Activated CD4-positive, alpha-beta T cell treated with anti-CD3 and anti-CD28 coated beads, Interleukin-2, amount 10 ng/mL, durations not matched to agents 24 days and 14 days (primary cell): ENCODE measurements around the gene KRTAP10-6. TPM values are rescaled to one million over a fixed set of nuclear protein-coding genes. Genes with fewer than 3 reads are reported as not detected.
"Not testable (repeated sequence)": the region's sequence is repeated elsewhere in the genome, so short reads cannot be mapped to it uniquely, and the experiment has no call there.

Experiments
- DNase-seq: peaks from one replicate; pipeline ENCODE4 v3.0.0; 2022
- H3K27ac Mint-ChIP-seq: one replicate; pipeline ENCODE4 v1.8.0; 2022; ENCODE audit warnings: mild to moderate bottlenecking, mixed read lengths
- H3K27me3 Mint-ChIP-seq: one replicate; pipeline ENCODE4 v1.8.0; 2022; ENCODE audit warnings: mixed read lengths
- H3K36me3 Mint-ChIP-seq: one replicate; pipeline ENCODE4 v1.8.0; 2022; ENCODE audit warnings: low read depth, mild to moderate bottlenecking, mixed read lengths
- H3K4me1 Mint-ChIP-seq: one replicate; pipeline ENCODE4 v1.8.0; 2021; ENCODE audit warnings: mixed read lengths
- H3K4me3 Mint-ChIP-seq: one replicate; pipeline ENCODE4 v1.8.0; 2022; ENCODE audit warnings: mild to moderate bottlenecking, moderate library complexity, mixed read lengths
- H3K9me3 Mint-ChIP-seq: one replicate; pipeline ENCODE4 v1.8.0; 2021; ENCODE audit warnings: mixed read lengths
- intact Hi-C: fragments of 100-400 bp; cut with micrococcal nuclease; formaldehyde crosslinking; loops from one replicate; pipeline ENCODE4 v1.15.1; 2023
- total RNA-seq: library from RNA; stranded (reverse); gene quantifications from 2 replicates; pipeline ENCODE4 v1.2.3, GENCODE V29; 2022

The KRTAP10-6 gene
- total RNA-seq, 1 donor from 2014 or later, result not detected

DNA sequence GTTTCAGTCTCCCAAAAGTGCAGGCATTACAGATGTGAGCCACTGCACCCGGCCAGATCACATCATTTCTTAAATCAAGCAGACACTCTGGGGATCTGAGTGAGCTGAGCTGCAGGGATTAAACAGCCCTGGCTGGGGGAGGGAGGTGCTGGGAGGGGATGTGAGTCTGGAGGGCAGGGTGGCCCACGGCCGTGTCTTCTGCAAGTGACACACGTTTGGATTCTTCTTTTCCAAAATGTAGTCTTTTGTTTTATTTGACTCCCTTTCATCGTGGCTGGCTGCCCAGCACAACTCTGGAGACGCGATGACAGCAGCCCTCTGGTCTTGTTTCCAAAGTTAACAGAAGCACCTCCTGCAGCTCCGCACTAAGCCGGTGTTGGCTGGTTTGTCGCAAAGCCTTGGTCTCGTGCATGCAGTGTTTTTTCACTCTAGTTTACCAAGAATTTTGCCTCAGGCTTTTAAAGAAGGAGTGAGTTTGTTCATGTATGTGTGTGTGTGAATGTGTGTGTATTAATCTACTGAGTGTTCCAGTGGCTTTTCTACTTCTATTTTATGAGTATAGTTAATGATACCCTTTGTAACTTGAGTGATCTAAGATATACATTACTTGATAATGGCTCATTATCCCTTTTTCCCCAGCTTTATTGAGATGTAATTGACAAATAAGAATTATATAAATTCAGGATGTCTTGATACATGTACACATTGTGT is 9.1 kb downstream of the KRTAP10-6 start:
- DNase-seq, result no peak
- Mint-ChIP-seq H3K36me3 (peaks cover 7% of the 10 kb centered on the region), H3K4me1 (peaks cover 5% of the 10 kb centered on the region), H3K27me3 (peaks cover 30% of the 10 kb centered on the region), H3K27ac (no peak overlapping the region), H3K4me3 (no peak overlapping the region), H3K9me3 (peaks cover 11% of the 10 kb centered on the region)
- intact Hi-C loops, result no loop called here

DNA sequence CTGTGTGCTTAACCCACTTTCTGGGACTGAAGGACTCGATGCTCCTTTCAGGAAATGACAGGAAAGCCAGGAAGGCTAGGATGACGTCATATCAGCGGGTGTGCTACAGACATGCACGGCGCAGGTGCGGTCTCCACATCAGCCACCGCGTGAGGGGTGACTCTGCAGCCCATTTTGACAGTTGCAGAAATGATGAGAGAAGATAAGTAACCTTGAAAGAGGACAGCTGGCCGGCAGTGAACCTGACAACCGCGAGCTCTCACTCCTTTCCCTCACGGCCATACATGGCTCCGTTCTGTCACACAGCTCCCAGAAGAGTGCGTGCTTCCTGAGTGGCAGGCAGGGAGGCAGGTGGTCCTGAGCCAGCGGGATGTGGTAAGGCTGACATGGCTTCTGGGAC is 10.2 kb downstream of the KRTAP10-6 start:
- H3K27ac Mint-ChIP-seq, result no peak overlapping the region
- peaks cover 5% of the 10 kb centered on the region for H3K4me1 Mint-ChIP-seq
- intact Hi-C loops, result no loop called here
- no peak for DNase-seq
- H3K27me3 Mint-ChIP-seq, result peaks cover 18% of the 10 kb centered on the region
- peaks cover 19% of the 10 kb centered on the region for H3K9me3 Mint-ChIP-seq
- H3K4me3 Mint-ChIP-seq, result no peak overlapping the region
- peaks cover 10% of the 10 kb centered on the region for H3K36me3 Mint-ChIP-seq

DNA sequence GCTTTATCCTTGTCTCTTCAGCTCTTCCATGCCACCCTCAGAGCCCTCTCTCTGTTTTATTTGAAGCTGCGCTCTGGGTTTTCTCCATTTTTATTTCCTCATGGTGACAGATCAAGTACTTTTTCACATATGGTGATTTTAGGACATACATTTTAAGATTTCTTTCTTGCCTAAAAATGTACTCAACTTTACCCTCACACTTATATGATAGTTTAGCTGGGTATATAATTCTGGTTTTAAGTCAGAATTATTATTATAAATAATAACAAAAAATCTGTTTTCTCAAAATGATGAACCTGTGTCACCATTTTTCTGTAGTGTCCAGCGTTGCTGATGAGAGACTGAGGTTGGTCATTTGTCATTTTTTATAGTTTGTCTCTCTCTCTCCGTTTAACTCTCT is 11.1 kb downstream of the KRTAP10-6 start:
- intact Hi-C loops, result no loop called here
- no peak overlapping the region for H3K27ac Mint-ChIP-seq
- H3K9me3 Mint-ChIP-seq, result peaks cover 16% of the 10 kb centered on the region
- H3K4me3 Mint-ChIP-seq, result no peak overlapping the region
- DNase-seq, result no peak
- H3K27me3 Mint-ChIP-seq, result peaks cover 10% of the 10 kb centered on the region
- H3K36me3 Mint-ChIP-seq, result peaks cover 10% of the 10 kb centered on the region
- peaks cover 5% of the 10 kb centered on the region for H3K4me1 Mint-ChIP-seq

DNA sequence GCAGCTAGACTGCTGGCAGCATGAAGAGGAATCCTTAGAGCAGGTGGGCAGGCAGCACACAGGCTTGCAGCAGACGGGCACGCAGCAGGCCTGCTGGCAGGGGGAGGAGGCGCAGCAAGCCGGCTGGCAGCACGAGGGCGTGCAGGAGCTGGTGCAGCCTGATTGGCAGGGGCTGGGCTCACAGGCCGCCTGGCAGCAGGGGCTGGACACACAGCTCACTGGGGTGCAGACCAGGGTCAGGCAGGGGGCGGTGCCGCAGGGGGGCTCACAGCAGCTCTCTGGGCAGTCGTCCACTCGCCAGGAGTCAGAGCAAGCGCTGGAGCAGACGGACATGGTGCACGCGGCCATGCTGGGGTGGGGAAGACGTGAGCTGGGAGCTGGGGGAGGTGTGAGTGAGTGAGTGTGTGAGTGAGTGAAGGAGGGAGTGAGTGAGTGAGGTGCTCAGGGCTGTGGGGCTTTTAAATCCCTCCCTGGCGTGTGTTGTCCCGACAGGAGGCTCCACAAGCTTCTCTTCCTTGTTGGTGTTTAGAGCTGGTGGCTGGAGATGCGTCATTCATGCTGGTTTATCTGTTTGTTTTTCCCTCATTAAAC is 12.0 kb downstream of the KRTAP10-6 start, which contains the start of gene KRTAP10-5:
Gene KRTAP10-5 (minus strand): TSS at position 374 of the 591 bp plus-strand sequence. CDS start 26 bp downstream, at position 348.
- H3K4me1 Mint-ChIP-seq, H3K27me3 Mint-ChIP-seq, DNase-seq, H3K27ac Mint-ChIP-seq, H3K4me3 Mint-ChIP-seq, intact Hi-C loops: not testable (repeated sequence)
- Mint-ChIP-seq H3K36me3 (peaks cover 10% of the 10 kb centered on the region), H3K9me3 (peaks cover 21% of the 10 kb centered on the region)

DNA sequence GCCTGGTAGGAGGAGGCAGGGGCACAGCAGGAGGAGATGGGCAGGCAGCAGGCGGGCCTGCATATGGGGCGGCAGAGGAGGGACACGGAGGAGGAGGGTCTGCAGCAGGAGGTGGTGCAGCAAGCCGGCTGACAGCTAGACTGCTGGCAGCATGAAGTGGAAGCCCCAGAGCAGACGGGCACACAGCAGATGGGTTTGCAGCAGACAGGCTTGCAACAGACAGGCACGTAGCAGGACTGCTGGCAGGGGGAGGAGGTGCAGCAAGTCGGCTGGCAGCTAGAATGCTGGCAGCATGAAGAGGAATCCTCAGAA is 12.5 kb downstream of the KRTAP10-6 start:
- DNase-seq, result no peak
- peaks cover 10% of the 10 kb centered on the region for H3K36me3 Mint-ChIP-seq
- H3K4me3 Mint-ChIP-seq, result no peak overlapping the region
- peaks cover 21% of the 10 kb centered on the region for H3K9me3 Mint-ChIP-seq
- intact Hi-C loops, result no loop called here
- H3K27ac Mint-ChIP-seq, result no peak overlapping the region
- H3K27me3 Mint-ChIP-seq, result peaks cover 3% of the 10 kb centered on the region
- H3K4me1 Mint-ChIP-seq, result peaks cover 5% of the 10 kb centered on the region

DNA sequence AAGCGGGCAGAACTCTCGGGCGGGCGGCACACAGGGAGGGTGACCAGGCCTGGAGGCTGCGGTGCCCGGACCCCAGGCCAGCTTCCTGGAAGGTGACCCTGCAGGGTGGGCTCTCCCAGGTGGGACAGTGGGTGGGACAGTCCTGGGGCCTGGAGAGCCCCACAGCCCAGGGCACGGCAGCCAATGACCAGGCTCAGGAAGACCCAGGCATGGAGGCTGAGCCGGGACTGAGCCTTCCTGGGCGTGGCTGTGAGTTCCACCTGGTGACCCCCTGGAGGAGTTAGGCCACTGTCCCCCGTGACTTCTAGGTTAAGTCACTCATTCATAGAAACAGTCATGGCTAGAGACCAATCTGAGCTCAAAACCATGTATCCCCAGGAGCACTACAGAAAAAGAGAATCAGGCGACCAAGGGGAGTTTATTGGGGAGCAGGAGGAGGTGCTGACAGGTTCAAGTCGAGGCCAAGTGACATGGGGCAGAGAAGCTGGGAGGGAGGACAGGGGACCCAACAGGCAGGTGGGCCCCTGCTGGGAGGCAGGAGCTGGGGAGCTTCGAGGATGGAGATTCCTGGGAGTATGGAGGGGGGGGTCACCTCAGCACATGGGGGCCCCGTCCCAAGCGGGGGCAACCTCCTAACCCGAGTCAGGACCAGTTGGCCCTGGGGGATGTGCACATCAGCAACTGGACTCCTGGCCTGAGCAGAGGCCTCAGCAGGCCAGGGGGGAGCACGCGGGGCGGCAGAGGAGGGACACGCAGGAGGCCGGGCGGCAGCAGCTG is 13.1 kb downstream of the KRTAP10-6 start:
- H3K36me3 Mint-ChIP-seq, result peaks cover 10% of the 10 kb centered on the region
- peaks cover 3% of the 10 kb centered on the region for H3K27me3 Mint-ChIP-seq
- H3K27ac Mint-ChIP-seq, result no peak overlapping the region
- H3K4me3 Mint-ChIP-seq, result no peak overlapping the region
- DNase-seq, result no peak
- H3K4me1 Mint-ChIP-seq, result peaks cover 5% of the 10 kb centered on the region
- H3K9me3 Mint-ChIP-seq, result peaks cover 21% of the 10 kb centered on the region
- intact Hi-C loops, result no loop called here

DNA sequence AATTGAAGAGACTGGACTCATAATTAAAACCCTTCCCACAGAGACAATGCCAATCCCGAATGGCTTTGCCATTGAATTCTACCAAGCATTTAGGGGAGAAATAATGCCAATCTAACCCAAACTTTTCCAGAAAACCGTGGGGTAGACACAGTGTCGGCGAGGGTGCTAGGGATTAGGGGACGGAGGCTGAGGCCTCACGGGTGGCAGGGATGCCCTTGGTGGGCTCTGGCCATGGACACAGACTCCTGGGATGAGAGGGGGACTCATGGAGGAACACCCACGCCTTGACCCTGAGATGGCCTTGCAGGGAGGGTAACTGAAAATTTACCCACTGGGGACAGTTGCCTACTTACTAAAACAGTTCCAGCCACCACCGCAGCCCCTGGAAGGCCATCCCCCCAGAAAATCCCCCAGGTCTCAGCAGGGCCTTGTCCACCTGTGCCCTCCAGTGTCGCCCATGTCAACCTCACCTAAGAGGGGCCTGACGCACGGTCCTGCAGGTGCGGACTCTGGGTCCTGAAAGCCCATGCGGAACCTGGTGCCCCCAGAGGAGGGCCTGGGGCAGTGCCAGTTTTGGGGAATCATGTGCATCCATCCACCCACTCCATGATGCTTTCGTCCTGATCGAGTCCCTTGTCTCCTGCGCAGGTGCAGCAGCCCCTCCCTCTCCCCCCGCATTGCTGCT is 13.8 kb downstream of the KRTAP10-6 start:
- peaks cover 10% of the 10 kb centered on the region for H3K36me3 Mint-ChIP-seq
- no peak overlapping the region for H3K4me3 Mint-ChIP-seq
- H3K4me1 Mint-ChIP-seq, result peaks cover 3% of the 10 kb centered on the region
- H3K27ac Mint-ChIP-seq, result no peak overlapping the region
- peaks cover 21% of the 10 kb centered on the region for H3K9me3 Mint-ChIP-seq
- no peak for DNase-seq
- intact Hi-C loops, result no loop called here
- peaks cover 3% of the 10 kb centered on the region for H3K27me3 Mint-ChIP-seq

DNA sequence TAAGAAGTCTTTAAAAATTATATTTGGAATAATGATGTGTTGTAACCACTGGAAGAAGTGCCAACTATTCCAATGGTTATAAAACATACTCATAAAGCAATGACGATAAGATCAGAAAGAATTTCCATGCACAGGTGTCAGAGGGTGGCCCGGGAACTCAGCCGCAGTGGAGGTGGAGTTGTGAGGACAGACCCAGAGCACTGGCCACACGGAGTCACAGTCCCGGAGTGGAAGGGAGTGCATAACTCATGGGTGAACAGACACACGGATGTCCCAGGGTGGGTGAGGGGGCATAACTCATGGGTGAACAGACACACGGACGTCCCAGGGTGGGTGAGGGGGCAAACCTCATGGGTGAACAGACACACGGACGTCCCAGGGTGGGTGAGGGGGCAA is 16.3 kb downstream of the KRTAP10-6 start:
- DNase-seq, result no peak
- H3K27me3 Mint-ChIP-seq, result peaks cover 3% of the 10 kb centered on the region
- peaks cover 13% of the 10 kb centered on the region for H3K9me3 Mint-ChIP-seq
- H3K4me1 Mint-ChIP-seq, result no peaks in the 10 kb centered on the region
- no peak overlapping the region for H3K4me3 Mint-ChIP-seq
- H3K36me3 Mint-ChIP-seq, result peaks cover 7% of the 10 kb centered on the region
- intact Hi-C loops, result no loop called here
- no peak overlapping the region for H3K27ac Mint-ChIP-seq

DNA sequence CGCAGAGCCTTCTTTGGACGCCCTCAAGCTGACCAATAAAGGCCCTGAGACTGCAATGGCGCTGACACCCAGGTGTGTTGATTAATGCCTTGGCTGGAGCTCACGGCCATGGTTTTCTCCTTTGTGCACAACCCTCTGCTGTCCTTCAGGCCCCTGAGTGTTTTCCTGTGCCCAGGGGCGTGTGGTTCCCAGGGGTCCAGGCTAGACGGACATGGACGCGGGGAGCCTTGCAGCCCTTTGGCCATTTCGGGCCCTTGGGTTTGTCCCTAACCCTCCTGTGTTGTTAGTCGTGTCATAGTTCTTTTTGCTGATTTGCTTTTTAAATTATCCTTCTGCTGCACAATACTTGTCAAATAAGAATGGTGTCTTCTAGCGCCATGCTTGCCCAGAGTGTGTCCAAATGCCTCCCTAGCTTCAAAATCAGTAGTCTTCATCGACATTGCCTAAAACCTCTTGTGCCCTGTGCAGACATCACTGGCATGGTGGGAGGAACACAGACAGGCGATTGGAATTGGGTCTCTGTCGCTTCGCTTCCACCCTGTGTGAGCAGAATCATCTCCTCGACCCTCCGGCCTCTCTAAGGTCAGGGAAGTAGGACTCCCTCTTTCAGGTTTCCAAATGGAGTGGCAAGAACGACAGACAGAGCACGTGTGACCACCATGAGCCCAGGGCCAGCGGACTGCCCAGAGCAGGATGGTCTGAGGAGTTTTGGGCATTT is 16.8 kb downstream of the KRTAP10-6 start:
- peaks cover 3% of the 10 kb centered on the region for H3K27me3 Mint-ChIP-seq
- H3K4me3 Mint-ChIP-seq, result no peak overlapping the region
- H3K27ac Mint-ChIP-seq, result no peak overlapping the region
- H3K4me1 Mint-ChIP-seq, result no peaks in the 10 kb centered on the region
- peaks cover 7% of the 10 kb centered on the region for H3K36me3 Mint-ChIP-seq
- DNase-seq, result no peak
- intact Hi-C loops, result no loop called here
- peaks cover 13% of the 10 kb centered on the region for H3K9me3 Mint-ChIP-seq

DNA sequence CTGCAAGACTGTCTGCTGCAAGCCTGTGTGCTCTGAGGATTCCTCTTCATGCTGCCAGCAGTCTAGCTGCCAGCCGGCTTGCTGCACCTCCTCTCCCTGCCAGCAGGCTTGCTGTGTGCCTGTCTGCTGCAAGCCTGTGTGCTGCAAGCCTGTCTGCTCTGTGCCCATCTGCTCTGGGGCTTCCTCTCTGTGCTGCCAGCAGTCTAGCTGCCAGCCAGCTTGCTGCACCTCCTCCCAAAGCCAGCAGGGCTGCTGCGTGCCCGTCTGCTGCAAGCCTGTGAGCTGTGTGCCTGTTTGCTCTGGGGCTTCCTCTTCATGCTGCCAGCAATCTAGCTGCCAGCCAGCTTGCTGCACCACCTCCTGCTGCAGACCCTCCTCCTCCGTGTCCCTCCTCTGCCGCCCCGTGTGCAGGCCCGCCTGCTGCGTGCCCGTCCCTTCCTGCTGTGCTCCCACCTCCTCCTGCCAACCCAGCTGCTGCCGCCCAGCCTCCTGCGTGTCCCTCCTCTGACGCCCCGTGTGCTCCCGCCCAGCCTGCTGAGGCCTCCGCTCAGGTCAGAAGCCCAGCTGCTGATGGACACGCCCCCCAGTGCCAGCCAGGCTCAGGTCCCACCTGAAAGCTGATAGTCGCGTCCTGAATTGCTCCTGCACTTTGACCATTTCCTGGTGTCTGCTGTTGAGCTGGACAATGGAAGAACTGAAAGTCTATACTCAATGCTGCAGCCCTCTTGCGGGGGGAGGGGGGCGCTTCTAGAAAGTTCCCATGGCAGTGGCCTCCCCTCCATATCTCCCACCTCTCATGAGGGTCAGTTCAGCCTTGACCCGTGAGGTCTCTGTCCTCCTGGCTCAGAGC is 17.6 kb downstream of the KRTAP10-6 start:
- intact Hi-C loops, result no loop called here
- no peak overlapping the region for H3K27ac Mint-ChIP-seq
- peaks cover 3% of the 10 kb centered on the region for H3K27me3 Mint-ChIP-seq
- peaks cover 6% of the 10 kb centered on the region for H3K36me3 Mint-ChIP-seq
- H3K9me3 Mint-ChIP-seq, result peaks cover 13% of the 10 kb centered on the region
- H3K4me3 Mint-ChIP-seq, result no peak overlapping the region
- H3K4me1 Mint-ChIP-seq, result no peaks in the 10 kb centered on the region
- DNase-seq, result no peak

DNA sequence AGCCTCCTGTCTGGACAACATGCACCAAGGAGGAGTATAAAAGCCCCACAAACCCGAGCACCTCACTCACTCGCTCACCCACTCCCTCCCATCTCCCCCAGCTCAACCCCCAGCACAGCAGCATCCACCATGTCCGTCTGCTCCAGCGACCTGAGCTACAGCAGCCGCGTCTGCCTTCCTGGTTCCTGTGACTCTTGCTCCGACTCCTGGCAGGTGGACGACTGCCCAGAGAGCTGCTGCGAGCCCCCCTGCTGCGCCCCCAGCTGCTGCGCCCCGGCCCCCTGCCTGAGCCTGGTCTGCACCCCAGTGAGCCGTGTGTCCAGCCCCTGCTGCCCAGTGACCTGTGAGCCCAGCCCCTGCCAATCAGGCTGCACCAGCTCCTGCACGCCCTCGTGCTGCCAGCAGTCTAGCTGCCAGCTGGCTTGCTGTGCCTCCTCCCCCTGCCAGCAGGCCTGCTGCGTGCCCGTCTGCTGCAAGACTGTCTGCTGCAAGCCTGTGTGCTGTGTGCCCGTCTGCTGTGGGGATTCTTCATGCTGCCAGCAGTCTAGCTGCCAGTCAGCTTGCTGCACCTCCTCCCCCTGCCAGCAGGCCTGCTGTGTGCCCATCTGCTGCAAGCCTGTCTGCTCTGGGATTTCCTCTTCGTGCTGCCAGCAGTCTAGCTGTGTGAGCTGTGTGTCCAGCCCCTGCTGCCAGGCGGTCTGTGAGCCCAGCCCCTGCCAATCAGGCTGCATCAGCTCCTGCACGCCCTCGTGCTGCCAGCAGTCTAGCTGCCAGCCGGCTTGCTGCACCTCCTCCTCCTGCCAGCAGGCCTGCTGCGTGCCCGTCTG is 18.5 kb downstream of the KRTAP10-6 start, which contains the start of gene KRTAP10-4:
Gene KRTAP10-4 (plus strand): TSS at position 100 of the 827 bp plus-strand sequence. CDS start 30 bp downstream, at position 130.
- DNase-seq, H3K27ac Mint-ChIP-seq, intact Hi-C loops, H3K36me3 Mint-ChIP-seq, H3K4me3 Mint-ChIP-seq, H3K4me1 Mint-ChIP-seq, H3K27me3 Mint-ChIP-seq: not testable (repeated sequence)
- peaks cover 13% of the 10 kb centered on the region for H3K9me3 Mint-ChIP-seq

DNA sequence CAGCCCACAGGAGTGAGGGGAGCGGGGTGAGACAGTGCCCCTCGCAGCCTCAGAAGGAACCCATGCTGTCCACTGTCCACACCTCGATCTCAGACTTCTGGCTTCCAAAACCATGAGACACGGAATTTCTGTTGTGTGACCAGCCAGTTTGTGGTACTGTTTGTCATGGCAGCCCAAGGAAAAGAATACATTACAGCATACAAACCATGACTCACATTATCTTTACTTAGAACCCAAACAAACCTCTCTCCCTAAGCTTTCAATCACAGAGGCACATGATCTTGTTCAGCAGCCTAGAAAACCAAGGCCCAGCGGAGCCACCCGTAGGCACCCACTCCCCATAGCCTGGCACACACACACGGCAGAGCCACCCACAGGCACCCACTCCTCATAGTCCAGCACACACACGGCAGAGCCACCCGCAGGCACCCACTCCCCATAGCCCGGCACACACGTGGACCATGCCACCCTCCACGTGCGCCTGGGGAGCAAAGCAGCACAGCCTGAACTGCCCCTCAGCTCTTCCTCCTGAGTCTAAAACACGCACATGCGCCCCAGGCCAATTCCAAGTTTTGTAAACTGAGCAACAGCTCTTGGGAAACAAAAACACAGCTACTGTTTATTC is 19.2 kb downstream of the KRTAP10-6 start:
- H3K27ac Mint-ChIP-seq, result no peak overlapping the region
- H3K4me3 Mint-ChIP-seq, result no peak overlapping the region
- DNase-seq, result no peak
- intact Hi-C loops, result no loop called here
- H3K36me3 Mint-ChIP-seq, result peaks cover 4% of the 10 kb centered on the region
- H3K4me1 Mint-ChIP-seq, result no peaks in the 10 kb centered on the region
- peaks cover 3% of the 10 kb centered on the region for H3K27me3 Mint-ChIP-seq
- H3K9me3 Mint-ChIP-seq, result peaks cover 13% of the 10 kb centered on the region
